Inflammatory macrophage treated with lipopolysaccharide for 1 hour (primary cell): ENCODE measurements around the gene NRXN3.

Experiments used
- DNase-seq, 2 donors: peaks; one replicate each; pipeline ENCODE4 v3.0.0-alpha.2; 2020 to 2022

The NRXN3 gene

DNA sequence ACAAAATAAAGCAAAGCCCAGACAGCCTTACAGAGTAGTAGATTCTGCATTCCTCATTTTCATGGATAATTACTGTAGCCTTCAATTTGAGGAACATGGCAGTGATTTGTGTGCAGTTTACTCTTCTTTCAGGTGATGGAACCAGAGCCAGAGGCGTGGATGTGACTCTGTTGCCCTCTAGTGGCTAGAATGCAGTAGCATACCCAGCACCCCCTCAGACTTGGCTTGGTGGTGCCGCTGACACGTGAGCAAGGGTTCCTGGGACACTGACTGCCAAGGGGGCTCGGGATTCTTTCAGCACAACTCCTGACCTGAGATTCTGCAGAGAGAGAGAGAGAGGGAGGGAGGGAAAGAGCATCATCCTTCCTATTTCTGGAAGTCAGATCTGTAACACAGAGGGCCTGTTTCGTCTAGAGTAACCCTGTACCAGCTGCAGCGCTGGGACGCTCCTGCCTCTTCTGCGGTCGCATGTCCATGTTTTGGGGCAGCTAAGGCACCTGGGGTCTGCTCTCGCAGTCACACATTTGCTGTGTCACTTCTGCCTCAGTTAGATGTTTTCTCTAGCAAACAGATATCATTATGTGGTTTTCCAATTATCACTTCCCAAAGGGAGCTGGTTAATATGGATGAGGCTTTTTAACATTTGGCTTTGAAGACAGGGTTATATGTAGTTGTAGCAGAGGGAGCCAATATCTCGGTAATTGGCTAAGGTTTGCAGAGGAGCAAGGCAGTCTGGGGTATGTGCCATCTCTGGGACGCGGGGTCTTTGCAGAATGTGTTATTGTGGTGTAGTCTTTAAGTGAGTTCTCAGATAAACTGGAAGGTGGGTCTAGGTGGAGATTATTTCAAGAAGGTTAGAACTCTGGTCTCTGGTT is 428.1 kb downstream of the NRXN3 start:
- DNase-seq: peak; percentile 13 to 54

DNA sequence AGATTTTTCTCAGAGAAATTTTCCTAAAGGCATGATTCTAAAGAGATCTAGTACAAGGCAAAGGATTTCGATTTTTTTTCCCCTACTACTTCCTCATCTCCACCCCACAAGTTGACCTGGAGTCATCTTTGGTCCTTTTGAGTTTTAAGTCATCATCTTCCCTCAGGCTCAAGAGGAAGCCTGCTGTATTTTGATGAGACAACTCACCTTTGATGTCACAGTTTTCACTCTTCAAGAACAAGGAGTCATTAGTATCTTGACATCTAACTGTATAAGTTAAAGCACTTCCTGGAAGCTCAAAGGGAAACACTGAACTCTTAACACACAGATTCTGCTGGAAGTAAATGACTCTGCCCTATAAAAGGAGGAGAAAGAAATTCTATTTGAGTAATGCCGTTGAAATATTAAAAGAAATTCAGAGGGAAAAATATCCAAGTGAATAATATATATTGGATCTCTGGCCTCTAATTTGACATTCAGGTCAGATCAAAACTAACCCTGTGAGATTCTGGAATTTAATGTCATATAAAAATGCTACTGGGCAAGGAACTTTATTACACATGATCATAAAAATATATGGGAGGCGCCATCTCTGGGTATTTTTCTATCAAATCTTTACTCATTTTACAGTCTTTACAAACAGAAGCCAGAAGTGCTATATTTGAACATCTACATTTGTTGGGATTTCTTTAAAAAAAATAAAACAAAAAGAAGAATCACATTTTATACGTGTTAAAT is 435.0 kb downstream of the NRXN3 start:
- no peak for DNase-seq

DNA sequence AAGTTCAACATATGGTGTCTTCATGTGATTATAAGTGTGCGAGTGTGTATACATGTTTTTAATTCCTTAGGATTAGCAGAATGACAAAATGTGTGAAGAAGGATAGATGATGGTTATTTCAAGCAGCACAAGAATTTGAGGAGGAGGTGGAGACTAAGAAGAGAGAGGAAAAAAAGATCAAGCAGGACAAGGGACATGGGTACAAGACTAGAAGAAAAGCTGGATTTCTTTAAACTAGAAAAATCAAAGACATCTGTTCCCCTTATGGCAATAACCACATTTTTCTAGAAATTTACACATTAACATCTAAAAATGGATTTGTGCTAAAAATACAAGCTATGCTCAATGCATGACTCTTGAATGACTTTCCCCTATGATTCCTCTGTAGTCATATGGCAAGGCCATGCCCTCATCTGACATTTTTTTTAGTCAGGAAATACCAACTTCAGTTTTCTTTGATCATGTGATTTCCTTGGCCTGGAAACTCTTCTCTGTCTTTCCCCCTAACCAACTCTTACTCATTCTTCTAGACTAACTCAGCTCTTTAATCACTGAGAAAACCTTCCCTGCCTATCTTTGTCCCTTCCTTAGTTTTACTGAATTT is 435.8 kb downstream of the NRXN3 start:
- peak; percentile 9 to 23 for DNase-seq

DNA sequence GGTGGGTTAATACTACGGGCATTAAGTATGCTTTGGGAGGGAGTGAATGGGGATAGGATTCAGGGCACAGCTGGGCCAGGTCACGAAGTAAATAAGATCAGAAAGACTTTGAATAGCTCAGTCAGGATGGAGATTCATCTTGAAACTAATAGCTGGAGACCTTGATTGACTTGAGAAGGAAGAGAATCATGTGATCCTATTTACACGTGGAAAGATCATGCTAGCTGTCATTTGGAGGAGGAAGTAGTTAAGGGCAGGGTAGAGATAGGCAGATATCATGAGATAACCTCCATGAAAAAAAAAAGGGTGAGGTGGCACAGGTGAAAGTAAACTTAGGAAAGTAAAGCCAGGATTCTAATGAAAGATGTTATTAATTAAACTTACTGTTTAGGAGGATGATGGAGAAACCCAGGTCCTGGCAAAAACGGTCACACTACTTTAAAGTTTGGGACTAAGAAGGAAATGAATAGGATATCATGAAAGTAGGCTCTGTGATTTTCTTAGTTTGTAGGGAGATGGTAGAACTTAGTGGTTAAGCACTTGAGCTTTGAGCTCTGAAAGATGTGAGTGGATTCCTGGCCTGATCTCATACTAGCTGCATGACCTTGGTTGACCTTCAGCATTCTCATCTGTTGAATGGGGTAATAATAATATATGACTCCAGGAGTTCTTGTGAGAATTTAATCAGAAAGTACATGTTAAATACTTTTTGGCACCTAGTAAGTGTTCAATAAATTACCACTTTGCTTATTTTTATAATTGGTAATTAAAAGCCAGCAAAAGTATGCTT is 439.0 kb downstream of the NRXN3 start:
- DNase-seq: no peak

DNA sequence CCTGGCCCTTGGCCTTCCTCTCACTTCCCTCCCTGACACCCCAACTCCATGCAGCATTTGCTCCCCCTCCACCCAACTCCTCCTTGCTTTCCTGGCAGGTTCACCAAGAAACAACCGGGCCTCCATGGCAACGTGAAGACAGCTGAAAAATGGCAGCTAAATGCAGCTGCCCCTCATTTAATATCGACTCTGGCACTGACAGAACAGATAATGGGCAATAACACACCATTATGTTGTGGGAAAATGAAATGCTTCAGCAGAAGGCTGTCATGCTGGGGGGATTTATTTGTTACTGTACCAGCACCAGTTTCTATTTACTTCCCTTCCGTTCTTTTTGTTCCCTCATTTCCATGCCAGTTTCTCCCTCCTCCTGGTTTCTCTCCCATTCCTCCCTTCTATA is 440.8 kb downstream of the NRXN3 start:
- DNase-seq: no peak

DNA sequence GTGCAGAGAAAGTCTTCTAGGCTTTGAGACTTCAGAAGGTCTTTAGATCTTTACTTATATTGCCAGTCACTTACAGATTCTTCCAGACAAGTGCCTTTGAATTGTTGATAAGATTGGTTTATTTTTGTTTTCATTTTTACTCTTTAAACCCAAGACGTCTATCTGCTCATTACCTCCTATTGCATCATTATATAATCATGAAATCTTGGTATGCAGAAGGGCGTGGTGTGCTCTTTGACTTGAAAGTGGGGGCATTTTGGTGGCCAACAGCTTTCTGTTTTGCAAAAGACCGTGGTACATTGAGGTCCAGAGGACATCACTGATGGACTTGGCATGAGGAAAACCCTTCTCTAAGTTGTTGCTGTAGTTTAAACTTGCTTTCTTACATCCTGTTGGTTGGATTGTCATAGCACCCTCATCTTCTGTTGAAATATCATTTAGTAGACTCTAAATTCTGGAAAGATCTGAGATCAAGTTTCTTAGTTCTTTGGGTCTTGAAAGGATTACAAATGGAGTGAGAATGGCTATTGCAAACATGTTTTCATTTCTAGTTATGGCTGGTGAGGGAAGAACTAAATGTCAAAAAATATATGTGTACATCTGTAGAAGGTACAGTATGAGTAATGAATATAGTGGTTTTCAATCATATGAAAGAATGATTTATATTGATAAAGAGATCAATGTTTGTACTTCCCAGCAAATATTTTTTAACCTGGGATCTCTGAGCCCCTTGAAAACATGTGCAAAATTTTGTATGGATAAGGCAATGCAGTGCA is 441.8 kb downstream of the NRXN3 start:
- DNase-seq: no peak

DNA sequence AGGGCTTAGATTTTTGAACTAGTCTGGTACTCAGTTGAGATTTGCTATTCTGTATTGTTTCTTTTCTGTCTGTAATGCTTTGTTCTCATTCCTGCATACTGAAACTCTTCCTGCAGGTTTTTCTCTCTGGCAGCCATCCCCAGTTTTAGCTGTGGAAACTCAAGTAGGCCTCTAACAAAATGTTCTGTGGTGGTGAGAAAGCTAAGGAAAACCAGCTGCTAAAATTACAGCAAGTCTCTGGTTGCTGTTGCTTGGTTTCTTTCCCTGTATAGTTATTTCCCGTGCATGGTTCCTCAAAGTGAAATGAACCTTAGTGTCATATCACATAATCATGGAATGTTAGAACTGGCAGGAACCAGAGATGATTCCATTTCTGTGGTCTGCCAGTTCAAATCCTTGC is 442.5 kb downstream of the NRXN3 start:
- no peak for DNase-seq

DNA sequence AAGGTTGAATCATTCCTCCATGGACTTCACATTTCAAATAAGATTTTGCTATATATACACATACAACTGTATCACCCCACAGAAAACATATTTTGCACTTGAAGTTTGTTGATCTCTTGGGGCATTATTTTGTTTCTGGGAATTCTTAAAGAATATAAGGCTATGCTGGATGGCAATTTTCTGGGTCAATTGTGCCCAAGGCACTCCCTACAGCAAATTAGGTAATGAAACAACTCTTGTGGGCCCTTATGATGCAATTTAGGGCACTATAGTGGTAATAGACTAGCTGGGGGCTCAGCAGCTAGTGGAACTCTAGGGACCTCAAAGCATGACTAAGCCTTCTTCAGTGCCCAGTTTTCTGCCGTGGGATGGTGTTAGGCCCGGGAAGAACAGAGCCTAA is 444.4 kb downstream of the NRXN3 start:
- DNase-seq: no peak

DNA sequence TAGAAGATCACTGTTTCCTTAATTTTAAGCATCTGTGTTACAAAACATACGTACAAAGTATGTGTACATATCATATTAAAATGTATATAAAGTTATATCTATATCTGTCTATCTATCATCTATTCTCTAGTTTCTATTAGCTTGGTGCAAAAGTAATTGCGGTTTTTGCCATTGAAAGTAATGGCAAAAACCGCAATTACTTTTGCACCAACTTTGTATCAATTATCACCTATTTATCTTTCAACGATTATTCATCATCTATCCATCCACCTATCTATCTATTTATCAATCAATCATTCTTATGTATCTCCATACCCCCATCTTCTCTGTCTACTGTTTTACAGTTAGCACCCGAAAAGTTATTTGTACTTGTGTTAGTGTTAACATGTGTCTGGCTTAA is 447.6 kb downstream of the NRXN3 start:
- no peak for DNase-seq

DNA sequence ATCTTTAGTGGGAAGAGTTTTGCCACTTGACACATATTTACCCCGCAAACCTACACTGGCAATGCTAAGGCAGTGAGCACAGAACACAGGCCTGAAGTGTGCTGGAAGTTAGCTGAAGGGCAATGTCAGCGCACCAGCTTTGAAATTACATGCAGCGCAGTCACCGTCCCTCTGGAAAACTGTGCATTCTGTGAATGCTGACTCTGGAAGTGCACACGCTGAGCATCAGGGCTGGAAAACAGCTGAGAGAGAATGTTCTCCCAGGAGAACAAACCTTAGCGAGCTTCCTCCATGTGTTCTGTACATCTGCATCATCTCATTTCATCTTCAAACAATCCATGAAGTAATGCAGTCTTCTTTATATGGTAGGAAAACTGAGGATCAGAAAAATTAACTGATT is 448.2 kb downstream of the NRXN3 start:
- no peak for DNase-seq

DNA sequence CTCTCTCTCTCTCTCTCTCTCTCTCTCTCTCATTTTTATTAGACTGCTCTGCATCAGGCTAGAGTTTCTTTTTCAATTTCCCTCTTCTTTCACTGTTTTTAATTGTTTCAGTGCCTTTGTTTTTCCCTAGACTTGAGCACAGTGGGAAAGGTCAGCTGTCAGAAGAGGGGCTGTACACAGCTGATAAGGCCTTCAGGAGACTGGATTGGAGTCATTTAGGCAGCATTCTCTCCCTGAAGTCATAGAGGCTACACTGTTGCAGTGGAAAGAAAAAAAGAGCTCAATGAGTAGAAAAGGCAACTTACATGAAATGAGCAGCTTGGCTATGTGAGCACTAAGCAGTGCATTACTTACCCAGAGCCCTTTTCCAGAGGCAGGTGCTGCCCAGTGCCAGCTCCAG is 456.9 kb downstream of the NRXN3 start:
- DNase-seq: no peak

DNA sequence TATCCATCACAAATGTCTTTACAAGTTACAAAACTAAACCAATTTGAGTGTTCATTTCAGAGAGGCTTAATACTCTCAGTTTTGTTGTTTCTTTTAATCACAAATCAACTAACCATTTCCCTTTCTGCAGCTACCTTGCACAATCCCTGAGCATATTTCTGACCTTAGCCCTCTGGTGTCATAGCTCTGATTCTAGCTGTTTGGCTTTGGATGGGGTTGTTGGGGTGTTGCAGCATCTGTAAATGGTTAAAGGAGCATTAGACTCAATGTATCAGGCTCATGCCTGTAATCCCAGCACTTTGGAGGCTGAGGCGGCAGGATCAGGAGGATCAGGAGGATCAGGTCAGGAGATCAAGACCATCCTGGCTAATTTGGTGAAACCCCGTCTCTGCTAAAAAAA is 461.4 kb downstream of the NRXN3 start:
- DNase-seq: no peak

DNA sequence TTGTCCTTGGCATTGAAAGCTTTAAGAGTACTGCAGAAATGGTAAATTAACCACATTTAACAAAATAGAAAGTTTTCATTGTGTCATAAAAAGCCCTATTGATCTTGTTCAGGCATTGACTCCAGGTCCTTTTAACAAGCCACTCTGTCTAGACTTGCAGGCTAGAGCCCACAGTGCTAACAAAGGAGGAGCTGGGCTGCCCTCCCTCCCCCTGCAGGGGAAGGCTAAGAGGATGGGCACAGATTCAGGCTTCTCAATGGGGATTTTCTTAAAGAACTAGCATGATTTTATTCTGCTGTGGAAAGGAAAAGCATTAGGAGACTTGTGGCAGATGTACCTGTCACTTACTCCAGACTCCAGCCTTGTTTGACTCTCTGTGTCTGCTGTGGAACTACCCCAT is 463.6 kb downstream of the NRXN3 start:
- no peak for DNase-seq

DNA sequence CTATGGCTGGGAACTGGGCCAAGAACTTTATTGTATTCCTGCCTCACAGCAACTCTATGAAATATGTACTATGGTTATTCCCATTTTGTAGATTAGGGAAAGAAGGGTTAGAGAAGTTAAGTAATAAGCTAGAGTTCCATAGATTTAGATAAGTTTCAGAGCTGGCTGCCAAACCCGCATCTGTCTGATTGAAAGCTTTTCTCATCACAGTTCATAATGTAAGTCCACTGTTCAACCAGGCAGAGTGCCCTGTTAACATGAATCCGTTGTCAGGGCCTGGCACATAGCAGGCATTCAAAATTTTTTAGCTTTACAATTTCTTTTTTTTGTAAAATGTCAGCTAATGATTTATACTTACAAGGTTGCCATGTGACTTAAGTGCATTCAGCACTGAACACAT is 467.3 kb downstream of the NRXN3 start:
- DNase-seq: no peak

DNA sequence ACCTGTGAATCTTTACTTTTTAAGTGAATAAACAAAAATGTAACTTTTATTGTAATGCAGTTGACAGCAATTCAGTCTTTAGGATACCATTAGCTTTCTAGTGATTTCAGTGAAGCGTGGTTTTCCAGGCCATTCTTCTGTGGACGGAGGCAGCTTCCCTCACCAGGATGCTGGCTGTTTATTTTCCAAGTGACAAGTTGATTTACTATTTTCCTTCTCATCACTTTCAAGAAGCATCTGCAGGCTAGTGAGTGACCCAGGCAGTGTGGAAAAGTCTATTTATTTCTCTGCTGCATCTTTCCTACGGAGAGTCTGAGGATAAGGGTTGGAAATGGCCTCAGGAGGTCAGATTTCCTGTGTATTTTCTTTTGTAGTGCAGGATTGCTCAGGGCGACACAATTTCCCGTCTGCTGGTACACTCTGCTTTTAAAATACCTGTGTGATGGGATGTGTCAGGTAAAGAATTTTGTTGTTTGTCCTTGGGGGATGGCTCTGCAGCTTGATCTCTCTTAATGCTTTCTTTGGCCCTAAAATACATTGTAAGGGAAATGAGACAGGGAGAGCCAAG is 467.8 kb downstream of the NRXN3 start:
- DNase-seq: no peak

DNA sequence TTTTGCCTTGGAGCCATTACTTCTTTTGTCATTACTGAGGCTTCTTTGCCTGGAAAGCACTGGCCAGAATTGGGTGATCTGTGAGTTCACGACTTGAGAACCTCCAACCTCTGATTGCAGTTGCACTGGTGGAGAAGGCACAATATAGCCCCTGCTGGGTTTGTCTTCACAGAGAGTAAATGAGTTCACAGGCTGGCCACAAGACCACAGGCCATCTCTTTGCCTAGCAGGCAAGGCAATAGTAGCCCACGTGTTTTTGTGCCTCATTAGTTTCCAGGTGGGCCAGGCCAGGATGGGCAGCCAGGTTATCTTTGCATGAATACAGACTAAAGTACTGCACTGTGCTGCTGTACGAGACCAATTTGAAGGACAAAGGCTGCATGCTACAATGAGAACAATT is 468.8 kb downstream of the NRXN3 start:
- DNase-seq: no peak

DNA sequence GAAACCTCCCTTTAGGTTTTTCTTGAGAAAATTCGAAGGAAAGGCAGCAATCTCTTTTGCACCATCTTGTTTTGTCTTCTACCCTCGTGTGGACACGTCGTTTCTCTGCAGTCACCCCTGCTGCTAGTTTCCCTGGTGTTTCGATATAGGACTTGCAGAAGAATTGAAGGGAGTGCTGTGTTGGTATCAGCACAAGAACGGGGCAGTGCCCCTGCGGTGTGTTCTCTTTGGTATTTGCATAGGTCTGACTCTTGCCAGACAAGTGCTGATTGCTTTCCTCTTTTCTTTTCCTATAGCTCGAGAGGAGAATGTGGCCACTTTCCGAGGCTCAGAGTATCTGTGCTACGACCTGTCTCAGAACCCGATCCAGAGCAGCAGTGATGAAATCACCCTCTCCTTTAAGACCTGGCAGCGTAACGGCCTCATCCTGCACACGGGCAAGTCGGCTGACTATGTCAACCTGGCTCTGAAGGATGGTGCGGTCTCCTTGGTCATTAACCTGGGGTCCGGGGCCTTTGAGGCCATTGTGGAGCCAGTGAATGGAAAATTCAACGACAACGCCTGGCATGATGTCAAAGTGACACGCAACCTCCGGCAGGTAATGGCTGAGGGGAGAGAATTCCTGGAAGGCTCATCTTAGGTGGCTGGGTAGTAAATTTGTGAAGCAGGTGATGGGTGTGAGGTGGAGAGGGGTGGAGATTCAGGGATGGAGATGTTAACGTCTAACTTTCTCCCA is 474.8 kb downstream of the NRXN3 start:
- DNase-seq: no peak

DNA sequence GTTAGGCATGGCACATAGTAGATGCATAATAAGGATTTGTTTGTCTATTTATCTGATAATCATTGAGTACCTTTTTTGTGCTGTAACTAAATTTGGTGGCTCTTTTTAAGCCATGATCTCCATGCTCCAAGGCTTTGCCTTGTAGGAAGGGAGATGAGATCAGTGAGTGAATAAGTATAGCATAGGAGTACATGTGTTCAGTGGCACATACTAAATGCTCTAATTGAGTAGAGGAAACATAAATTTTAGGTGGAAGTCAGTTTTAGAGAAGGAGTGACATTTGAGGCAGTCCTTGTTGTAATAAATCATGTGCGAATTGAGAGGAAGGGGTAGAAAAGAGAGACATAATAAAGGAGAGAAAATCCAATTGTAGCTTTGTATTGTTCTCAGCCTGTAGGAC is 482.6 kb downstream of the NRXN3 start:
- DNase-seq: no peak

DNA sequence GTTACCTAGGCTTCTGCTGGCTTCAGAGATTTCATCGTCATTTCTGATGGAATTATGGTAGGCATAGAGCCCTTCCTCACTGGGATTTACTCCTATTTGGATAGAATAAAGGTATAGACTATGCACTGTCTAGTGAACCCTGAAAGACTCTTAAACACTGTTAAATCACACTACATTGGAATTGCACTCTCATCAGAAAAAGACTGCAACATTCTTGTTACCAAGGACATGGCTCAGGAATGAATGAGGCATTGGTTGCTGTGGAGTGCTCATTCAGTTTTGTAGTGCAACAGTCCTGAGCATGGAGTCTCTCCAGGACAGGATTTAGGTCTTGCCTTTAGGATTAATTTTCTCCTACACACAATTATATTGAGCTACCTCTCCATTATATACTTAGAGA is 483.0 kb downstream of the NRXN3 start:
- DNase-seq: no peak

DNA sequence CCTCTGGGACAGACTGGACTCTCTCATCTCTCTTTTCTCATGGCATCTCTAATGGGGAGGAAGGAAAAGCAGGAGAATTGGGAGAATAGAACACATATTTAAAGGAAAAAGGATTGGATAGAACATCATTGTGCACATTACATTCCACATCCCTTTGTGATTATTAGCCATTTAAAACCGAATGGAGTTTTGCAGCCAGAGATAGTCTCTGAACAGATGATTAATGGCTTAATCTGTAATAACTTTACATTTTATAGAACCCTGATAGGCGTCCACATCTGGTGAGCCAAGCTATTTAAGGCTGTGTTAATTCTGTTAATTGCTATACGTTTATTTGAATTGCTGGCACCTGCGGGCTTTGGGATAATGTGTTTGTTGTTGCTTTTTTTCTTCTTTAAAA is 487.3 kb downstream of the NRXN3 start:
- no peak for DNase-seq

DNA sequence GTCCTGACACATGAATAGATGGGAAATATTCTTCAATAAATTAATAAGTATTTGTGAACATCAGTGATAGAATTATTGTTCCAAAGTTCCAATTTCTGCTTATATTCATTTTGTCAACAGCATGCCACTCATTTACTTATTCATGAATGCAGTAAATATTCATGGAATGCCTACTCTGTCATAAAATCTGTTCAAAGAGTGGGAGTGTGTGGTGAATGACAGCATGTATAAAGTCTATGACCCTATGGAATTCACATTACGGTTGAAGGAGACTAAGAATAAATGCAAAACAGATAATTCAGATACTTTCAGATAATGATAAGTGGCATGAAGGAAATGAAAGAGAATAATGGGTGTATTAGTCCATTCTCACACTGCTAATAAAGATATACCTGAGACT is 494.7 kb downstream of the NRXN3 start:
- no peak for DNase-seq
